GM19324 (cell line): Measurements from ENCODE around the gene SLC35G6.
"Not testable (repeated sequence)": the region's sequence is repeated elsewhere in the genome, so short reads cannot be mapped to it uniquely, and the experiment has no call there.

Experiments
- ATAC-seq: cut with Tn5 transposase; IDR thresholded peaks from one replicate; pipeline ENCODE4 v1.9.1; 2021; ENCODE audit warnings: mild to moderate bottlenecking, moderate library complexity; ENCODE audit not compliant: unreplicated experiment, low FRiP score

Gene SLC35G6

GRCh38 chr17:7459961-7460545, 21.2 kb upstream of the SLC35G6 start:
- no peak for ATAC-seq

- ATAC-seq = no peak
These were observed 20.2 kb upstream of the SLC35G6 start for GRCh38 chr17:7460850-7461660.

- no peak for ATAC-seq
These were observed 18.5 kb upstream of the SLC35G6 start for GRCh38 chr17:7462474-7463371.

GRCh38 chr17:7463372-7463846, 17.8 kb upstream of the SLC35G6 start:
- ATAC-seq = no peak

GRCh38 chr17:7464081-7464480, 17.2 kb upstream of the SLC35G6 start:
- no peak for ATAC-seq

- no peak for ATAC-seq
These were observed 15.5 kb upstream of the SLC35G6 start for GRCh38 chr17:7465597-7466275.

GRCh38 chr17:7466318-7466638, 15.0 kb upstream of the SLC35G6 start:
- ATAC-seq = no peak

GRCh38 chr17:7466639-7467341, 14.5 kb upstream of the SLC35G6 start:
- no peak for ATAC-seq

- ATAC-seq = no peak
These were observed 13.7 kb upstream of the SLC35G6 start for GRCh38 chr17:7467498-7467897.

GRCh38 chr17:7468290-7468689, 13.0 kb upstream of the SLC35G6 start:
- no peak for ATAC-seq

- no peak for ATAC-seq
These were observed 12.3 kb upstream of the SLC35G6 start for GRCh38 chr17:7468804-7469389.

GRCh38 chr17:7469843-7470242, 11.4 kb upstream of the SLC35G6 start:
- not testable (repeated sequence) for ATAC-seq

- not testable (repeated sequence) for ATAC-seq
These were observed 10.7 kb upstream of the SLC35G6 start for GRCh38 chr17:7470457-7470973.

GRCh38 chr17:7471729-7472128, 9.5 kb upstream of the SLC35G6 start:
- no peak for ATAC-seq

- not testable (repeated sequence) for ATAC-seq
These were observed 6.5 kb upstream of the SLC35G6 start for GRCh38 chr17:7474767-7475166.

- no peak for ATAC-seq
These were observed 5.4 kb upstream of the SLC35G6 start for GRCh38 chr17:7475764-7476422.

GRCh38 chr17:7476494-7476893, 4.8 kb upstream of the SLC35G6 start:
- ATAC-seq = no peak

- ATAC-seq = no peak
These were observed 4.3 kb upstream of the SLC35G6 start for GRCh38 chr17:7476951-7477350.
